ENCODE results near the gene TNNT3.

DNA sequence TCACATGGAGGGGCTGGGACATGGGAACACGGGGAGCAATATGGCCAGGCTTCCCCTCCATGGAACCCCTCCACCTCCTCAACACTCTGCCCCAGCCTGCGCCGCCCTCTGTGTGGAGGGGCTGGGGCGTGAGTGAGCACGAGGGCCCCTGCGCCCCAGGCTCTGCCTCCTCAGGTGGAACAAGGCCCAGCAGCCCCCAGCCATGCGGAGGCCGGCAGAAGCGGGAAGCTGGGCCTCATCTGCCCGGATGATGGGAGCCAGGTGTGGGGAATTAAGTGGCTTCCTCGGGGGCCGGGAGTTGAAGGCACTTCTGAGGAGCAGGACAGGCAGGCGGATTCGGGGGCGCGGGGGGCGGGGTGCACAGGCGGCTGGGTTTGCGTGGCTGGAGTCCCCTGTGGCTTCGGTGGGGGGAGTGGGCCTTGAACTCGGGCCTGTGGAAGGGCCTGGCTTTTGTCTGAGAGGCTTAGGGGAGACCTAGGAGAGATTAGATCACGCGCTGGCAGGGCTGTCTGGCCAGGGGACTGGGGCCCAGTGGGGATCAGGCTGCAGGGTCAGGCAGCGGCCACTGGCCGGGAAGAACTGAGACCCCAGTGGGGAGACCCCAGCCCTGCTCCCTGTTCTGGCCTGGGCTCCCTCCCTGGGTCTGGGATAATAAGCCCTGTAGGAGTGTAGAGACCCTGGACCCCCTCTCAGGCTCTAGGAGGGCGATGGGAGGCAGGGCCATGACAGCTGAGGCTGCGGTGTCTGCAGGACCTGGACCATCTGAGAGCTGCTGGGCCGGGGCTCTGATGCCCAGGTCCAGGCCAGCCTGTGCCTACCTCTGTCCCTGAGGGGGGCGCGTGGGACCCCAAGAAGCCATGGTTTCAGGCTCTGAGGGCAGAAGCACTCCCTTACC, 41.1 kb upstream of the TNNT3 start:
- TF ChIP-seq EZH2 (IDR thresholded peaks at IDR 0.05; ENCODE audit: borderline replicate concordance, low read depth, low read length, poor library complexity, severe bottlenecking), result no peak
- no peak for TF ChIP-seq CTCF (conservative IDR thresholded peaks at IDR 0.05; ENCODE audit: low read depth, low read length)

All from A673 (cell line).